ENCODE results near the gene RNU7-1.

- TF ChIP-seq REST (IDR thresholded peaks at IDR 0.05; ENCODE audit: insufficient read depth in 1 of 2, low read depth in 2 of 2, low read length in 2 of 2) (no peak), TAF1 (IDR thresholded peaks at IDR 0.05; ENCODE audit: borderline replicate concordance, insufficient read depth, low read length) (no peak), SIN3A (IDR thresholded peaks at IDR 0.05; ENCODE audit: borderline replicate concordance, insufficient read depth, low read length) (no peak), POLR2AphosphoS5 (IDR thresholded peaks at IDR 0.05; ENCODE audit: low read depth, low read length) (no peak), FOXP2 (optimal IDR thresholded peaks at IDR 0.05; ENCODE audit: borderline replicate concordance, extremely low read depth, extremely low read length, insufficient read depth) (no peak)
Measured at GRCh38 chr12:6968426-6968825, 24.8 kb downstream of the RNU7-1 start.
